ENCODE results near the gene CDC42SE1. TPM values are rescaled to one million over a fixed set of nuclear protein-coding genes. Genes with fewer than 3 reads are reported as not detected.

The CDC42SE1 gene
- total RNA-seq, 5 donors from 2014 or later (not counting 1 experiment from before 2014, with no cell fraction given), result 419 to 475 (median 450) TPM

DNA sequence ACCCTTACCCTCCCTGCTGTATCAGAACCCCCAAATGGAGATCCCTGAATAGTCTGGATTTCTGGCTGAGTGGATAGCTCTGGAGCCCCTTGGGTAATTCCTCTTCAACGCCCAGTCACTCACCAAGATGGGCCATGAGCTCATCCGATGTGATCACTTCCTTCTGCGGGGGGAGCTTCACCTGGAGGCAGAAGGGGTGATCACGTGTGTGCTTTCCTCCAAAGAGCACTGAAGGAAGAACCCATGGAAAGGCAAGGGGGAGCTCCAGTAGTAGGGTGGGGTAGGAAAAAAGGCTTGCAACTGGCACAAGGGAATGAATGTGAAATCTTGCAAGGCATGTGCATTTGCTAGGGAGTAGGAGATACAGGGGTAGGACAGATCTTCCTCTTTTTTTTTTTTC lies 57.8 kb downstream of the CDC42SE1 start:
- Mint-ChIP-seq H3K27me3 (no peaks in the 10 kb centered on the region), H3K36me3 (peaks cover 27% of the 10 kb centered on the region), H3K9me3 (no peaks in the 10 kb centered on the region), H3K4me1 (peaks cover 54 to 61% (median 59%) of the 10 kb centered on the region in 3 donors), H3K4me3 (peak overlapping the region; percentile 4 to 96 (median 28)), H3K27ac (peak overlapping the region; percentile 96 to 97)
- peaks cover 23 to 47% of the 10 kb centered on the region in 2 experiments for H3K4me1 ChIP-seq (ENCODE audit: control insufficient read depth in 1 of 2, extremely low read depth in 1 of 2, insufficient read depth in 2 of 2, low read length in 2 of 2)
- H3K27me3 ChIP-seq (replicated peaks in 1 of 2; ENCODE audit: control insufficient read depth in 2 of 2, extremely low read depth in 1 of 2, insufficient read depth in 2 of 2, low read length in 1 of 2), result peaks cover 0 to 2% of the 10 kb centered on the region in 2 experiments
- ATAC-seq (replicated peaks in 1 of 4) (no peak), DNase-seq (no peak)
- WGBS (ENCODE audit: insufficient coverage), result 94% methylated on average over 3 of the region's 4 CpGs
- H3K9me3 ChIP-seq, result no peaks in the 10 kb centered on the region
- peaks cover 17 to 42% of the 10 kb centered on the region in 2 donors for H3K36me3 ChIP-seq (ENCODE audit: control insufficient read depth in 2 of 2, extremely low read depth in 1 of 2, insufficient read depth in 1 of 2, low read length in 1 of 2)
- no peak overlapping the region for H3K4me3 ChIP-seq (ENCODE audit: control insufficient read depth in 1 of 2, extremely low read depth in 1 of 2, low read length in 1 of 2)
- POLR2A ChIA-PET, result interaction anchor here in 1 of 2 donors (0.6 to 0.8 kb wide), 2 partner anchors 122 to 556 kb away, joined by 3 read pairs; no protein-coding TSS in a partner anchor
- CTCF ChIA-PET, result interaction anchor here in 1 of 2 donors (0.5 kb wide), 2 partner anchors 14 to 96 kb away, joined by 3 to 4 read pairs; no protein-coding TSS in a partner anchor
- H3K27ac ChIP-seq (ENCODE audit: low read length), result no peak overlapping the region

Other genes starting within 250 kb of the CDC42SE1 start
- gene ARNT, start 183.0 kb downstream of the CDC42SE1 start, total RNA-seq, result 10 to 100 TPM; 37.3 to 38.7 (median 37.9) TPM
- gene CTXND2, start 172.5 kb downstream of the CDC42SE1 start, total RNA-seq, result not detected
- gene SETDB1, start 133.3 kb downstream of the CDC42SE1 start, total RNA-seq, result 10 to 100 TPM; 44.5 to 72.6 (median 62.5) TPM
- gene CERS2, start 84.8 kb downstream of the CDC42SE1 start, total RNA-seq, result 100 to 1,000 TPM in 4 of 5 donors, 10 to 100 TPM in 1; 74.3 to 153 (median 135) TPM
- under 1 TPM in 2 of 5 donors, not detected in 3; 0.15 to 0.16 TPM for gene ANXA9, start 77.3 kb downstream of the CDC42SE1 start, total RNA-seq
- gene MINDY1, start 52.7 kb downstream of the CDC42SE1 start, total RNA-seq, result 10 to 100 TPM; 15.3 to 26.8 (median 19.0) TPM
- 10 to 100 TPM; 15.3 to 31.3 (median 24.9) TPM for gene PRUNE1, start 51.2 kb downstream of the CDC42SE1 start, total RNA-seq
- 1 to 10 TPM in 3 of 5 donors, under 1 TPM in 2; 0.54 to 2.6 (median 2.2) TPM for gene BNIPL, start 23.0 kb downstream of the CDC42SE1 start, total RNA-seq
- gene C1orf56, start 11.9 kb downstream of the CDC42SE1 start, total RNA-seq, result 1 to 10 TPM in 4 of 5 donors, under 1 TPM in 1; 0.61 to 4.8 (median 3.3) TPM
- 1 to 10 TPM; 3.6 to 4.9 (median 3.9) TPM for gene MLLT11, start 775 bp upstream of the CDC42SE1 start, total RNA-seq
- gene GABPB2, start 11.1 kb upstream of the CDC42SE1 start, total RNA-seq, result 10 to 100 TPM; 29.6 to 41.3 (median 32.5) TPM
- gene SEMA6C, start 87.0 kb upstream of the CDC42SE1 start, total RNA-seq, result 10 to 100 TPM in 1 of 5 donors, 1 to 10 TPM in 4; 2.5 to 11.5 (median 8.5) TPM
- 10 to 100 TPM in 3 of 5 donors, 1 to 10 TPM in 2; 3.7 to 41.2 (median 38.8) TPM for gene TNFAIP8L2, start 97.0 kb upstream of the CDC42SE1 start, total RNA-seq
- 1 to 10 TPM in 3 of 5 donors, under 1 TPM in 2; 0.68 to 3.2 (median 2.3) TPM for gene LYSMD1, start 106.3 kb upstream of the CDC42SE1 start, total RNA-seq
- 10 to 100 TPM; 35.4 to 60.4 (median 52.4) TPM for gene SCNM1, start 106.5 kb upstream of the CDC42SE1 start, total RNA-seq
- 1 to 10 TPM; 1.9 to 6.2 (median 5.3) TPM for gene TMOD4, start 116.4 kb upstream of the CDC42SE1 start, total RNA-seq
- 10 to 100 TPM; 50.2 to 84.5 (median 58.9) TPM for gene VPS72, start 130.6 kb upstream of the CDC42SE1 start, total RNA-seq
- 10 to 100 TPM; 39.2 to 52.7 (median 48.0) TPM for gene PIP5K1A, start 138.9 kb upstream of the CDC42SE1 start, total RNA-seq
- 100 to 1,000 TPM in 3 of 5 donors, 10 to 100 TPM in 2; 68.1 to 150 (median 133) TPM for gene PSMD4, start 195.1 kb upstream of the CDC42SE1 start, total RNA-seq
- 10 to 100 TPM; 27.7 to 44.2 (median 40.5) TPM for gene ZNF687, start 222.7 kb upstream of the CDC42SE1 start, total RNA-seq

Measured in T-cell (primary cell).